ENCODE measurements around the gene RPL19. TPM values are rescaled to one million over a fixed set of nuclear protein-coding genes. Genes with fewer than 3 reads are reported as not detected.
"Not testable (repeated sequence)": the region's sequence is repeated elsewhere in the genome, so short reads cannot be mapped to it uniquely, and the experiment has no call there.

Gene RPL19
- total RNA-seq, 2 donors from 2014 or later, result 1,315 to 2,278 TPM

GRCh38 chr17:39164675-39165143 lies 35.4 kb upstream of the RPL19 start:
- Histone ChIP-seq H3K9me3 (no peaks in the 10 kb centered on the region), H3K4me3 (peak overlapping the region; percentile 71)
- TF ChIP-seq CTCF (IDR thresholded peaks at IDR 0.05), result peak; percentile 85

GRCh38 chr17:39165178-39165840 lies 34.8 kb upstream of the RPL19 start:
- H3K27me3 ChIP-seq (replicated peaks; ENCODE audit: insufficient read depth), result no peaks in the 10 kb centered on the region
- peak overlapping the region in 1 of 2 donors; percentile 16 for H3K27ac ChIP-seq
- no peak for TF ChIP-seq CTCF (IDR thresholded peaks at IDR 0.05)
- no peaks in the 10 kb centered on the region for H3K36me3 ChIP-seq
- H3K4me1 ChIP-seq (ENCODE audit: control insufficient read depth in 1 of 2, low read depth in 2 of 2), result peaks cover 6 to 30% of the 10 kb centered on the region in 2 donors
- peak overlapping the region; percentile 71 for H3K4me3 ChIP-seq
- no peaks in the 10 kb centered on the region for H3K9me3 ChIP-seq
- no peak for ATAC-seq (ENCODE audit: insufficient number of reproducible peaks, low FRiP score, low read depth)
- no peak for DNase-seq (ENCODE audit: low spot score)

More at GRCh38 chr17:39164675-39165143, 35.4 kb upstream of the RPL19 start:
- peak; percentile 88 for ATAC-seq (ENCODE audit: insufficient number of reproducible peaks, low FRiP score, low read depth)
- DNase-seq (ENCODE audit: low spot score), result peak; percentile 81
- H3K27me3 ChIP-seq (replicated peaks; ENCODE audit: insufficient read depth), result no peaks in the 10 kb centered on the region
- peaks cover 6 to 30% of the 10 kb centered on the region in 2 donors for H3K4me1 ChIP-seq (ENCODE audit: control insufficient read depth in 1 of 2, low read depth in 2 of 2)
- H3K27ac ChIP-seq, result peak overlapping the region in 1 of 2 donors; percentile 16
- H3K36me3 ChIP-seq, result no peaks in the 10 kb centered on the region

DNA sequence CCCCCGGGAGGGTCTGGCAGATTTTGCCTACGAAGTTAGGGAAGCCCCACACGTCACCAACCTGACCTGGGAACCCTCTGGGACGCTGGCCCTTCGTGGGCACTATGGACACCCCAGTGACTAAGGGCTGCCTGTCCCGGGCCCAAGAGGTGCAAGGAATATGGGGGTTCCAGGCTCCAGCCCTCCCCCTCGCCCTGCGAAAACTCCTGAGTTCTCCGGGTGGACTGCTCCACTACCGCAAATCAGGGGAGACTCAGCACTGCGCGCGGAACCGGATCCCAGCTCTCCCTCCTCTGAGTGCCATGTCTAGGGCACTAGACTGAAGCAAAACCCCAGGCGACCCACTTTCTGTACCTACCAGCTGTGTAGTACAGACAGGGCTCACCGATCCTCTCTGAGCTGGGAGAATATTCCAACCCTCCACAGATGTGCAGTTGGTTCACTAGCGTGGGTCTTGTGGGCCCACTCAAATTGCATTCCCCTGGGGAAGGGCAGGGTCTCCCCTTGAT lies 34.2 kb upstream of the RPL19 start, which contains the start of gene ARL5C:
Gene ARL5C, minus strand, starts transcription at position 321 of the 509 bp plus-strand sequence. CDS start 401 bp downstream, outside the sequence.
- no peak for ATAC-seq (ENCODE audit: insufficient number of reproducible peaks, low FRiP score, low read depth)
- TF ChIP-seq CTCF (IDR thresholded peaks at IDR 0.05), result no peak
- no peak for DNase-seq (ENCODE audit: low spot score)
- H3K27me3 ChIP-seq (replicated peaks; ENCODE audit: insufficient read depth), result no peaks in the 10 kb centered on the region
- peaks cover 6 to 30% of the 10 kb centered on the region in 2 donors for H3K4me1 ChIP-seq (ENCODE audit: control insufficient read depth in 1 of 2, low read depth in 2 of 2)
- no peaks in the 10 kb centered on the region for H3K9me3 ChIP-seq
- H3K27ac ChIP-seq, result peak within 1 kb of the TSS in 1 of 2 donors; percentile 16
- H3K36me3 ChIP-seq, result no peaks in the 10 kb centered on the region
- H3K4me3 ChIP-seq, result peak within 1 kb of the TSS; percentile 71

GRCh38 chr17:39166437-39167335 lies 33.4 kb upstream of the RPL19 start:
- H3K4me3 ChIP-seq, result no peak overlapping the region
- DNase-seq (ENCODE audit: low spot score) (no peak), ATAC-seq (ENCODE audit: insufficient number of reproducible peaks, low FRiP score, low read depth) (no peak)
- no peaks in the 10 kb centered on the region for H3K27me3 ChIP-seq (replicated peaks; ENCODE audit: insufficient read depth)
- TF ChIP-seq CTCF (IDR thresholded peaks at IDR 0.05), result no peak
- no peaks in the 10 kb centered on the region for H3K9me3 ChIP-seq
- H3K27ac ChIP-seq, result no peak overlapping the region
- H3K36me3 ChIP-seq, result no peaks in the 10 kb centered on the region
- peaks cover 6 to 30% of the 10 kb centered on the region in 2 donors for H3K4me1 ChIP-seq (ENCODE audit: control insufficient read depth in 1 of 2, low read depth in 2 of 2)

DNA sequence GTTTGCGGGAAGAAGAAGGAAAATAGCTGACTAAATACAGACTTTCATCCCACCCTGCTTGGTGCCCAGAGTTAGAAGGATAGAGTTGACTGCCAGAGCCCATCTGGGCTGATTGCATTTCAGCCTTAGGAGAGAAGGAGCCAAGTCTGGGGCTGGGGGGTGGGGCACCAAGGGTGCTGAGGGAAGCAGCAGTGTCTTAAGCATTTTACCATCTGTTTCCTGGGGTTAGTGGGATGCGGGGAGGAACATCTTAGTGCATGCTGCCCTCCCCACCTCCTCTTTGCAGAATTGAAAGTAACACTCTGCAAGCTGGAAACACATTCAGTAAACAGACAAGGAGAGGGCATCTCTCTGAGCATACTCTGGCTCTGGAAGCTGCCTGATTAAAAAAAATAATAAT lies 32.6 kb upstream of the RPL19 start:
- H3K4me3 ChIP-seq, result no peak overlapping the region
- DNase-seq (ENCODE audit: low spot score) (no peak), ATAC-seq (ENCODE audit: insufficient number of reproducible peaks, low FRiP score, low read depth) (no peak)
- no peaks in the 10 kb centered on the region for H3K27me3 ChIP-seq (replicated peaks; ENCODE audit: insufficient read depth)
- no peaks in the 10 kb centered on the region for H3K9me3 ChIP-seq
- TF ChIP-seq CTCF (IDR thresholded peaks at IDR 0.05), result no peak
- H3K4me1 ChIP-seq (ENCODE audit: control insufficient read depth in 1 of 2, low read depth in 2 of 2), result peaks cover 6 to 30% of the 10 kb centered on the region in 2 donors
- H3K27ac ChIP-seq, result no peak overlapping the region
- no peaks in the 10 kb centered on the region for H3K36me3 ChIP-seq

- H3K27me3 ChIP-seq (replicated peaks; ENCODE audit: insufficient read depth); ATAC-seq (ENCODE audit: insufficient number of reproducible peaks, low FRiP score, low read depth); H3K9me3 ChIP-seq; H3K27ac ChIP-seq; DNase-seq (ENCODE audit: low spot score); H3K36me3 ChIP-seq; H3K4me3 ChIP-seq: not testable (repeated sequence)
- H3K4me1 ChIP-seq (ENCODE audit: control insufficient read depth in 1 of 2, low read depth in 2 of 2), result peaks cover 6 to 30% of the 10 kb centered on the region in 2 donors
These were observed 31.6 kb upstream of the RPL19 start for GRCh38 chr17:39168503-39168902.

Measured in thoracic aorta (tissue), 2 donors.